ENCODE data around the gene CA10. TPM values are rescaled to one million over a fixed set of nuclear protein-coding genes. Genes with fewer than 3 reads are reported as not detected.

Gene CA10
- total RNA-seq, 1 experiment from 2014 or later = not detected

GRCh38 chr17:51850201-51850600 lies 308.3 kb downstream of the CA10 start:
- Histone ChIP-seq H3K79me2 (ENCODE audit: low read depth) (no peaks in the 10 kb centered on the region), H3K4me3 (no peak overlapping the region), H4K20me1 (ENCODE audit: insufficient read depth) (no peaks in the 10 kb centered on the region), H3F3A (ENCODE audit: insufficient read depth, low read depth) (no peaks in the 10 kb centered on the region), H3K4me2 (no peak overlapping the region), H2AFZ (no peak overlapping the region), H3K9me3 (ENCODE audit: insufficient read depth, low read depth) (no peaks in the 10 kb centered on the region), H3K36me3 (ENCODE audit: low read depth) (no peaks in the 10 kb centered on the region), H3K27me3 (ENCODE audit: insufficient read depth, low read depth) (no peaks in the 10 kb centered on the region), H3K27ac (no peak overlapping the region), H3K9me2 (ENCODE audit: insufficient read depth) (no peaks in the 10 kb centered on the region), H3K4me1 (replicated peaks; ENCODE audit: insufficient read depth) (no peaks in the 10 kb centered on the region)
- no TSS peak for BruUV-seq (replicated peaks)
- POLR2A ChIA-PET (ENCODE audit: unreplicated experiment) = no interaction called here
- no peak for TF ChIP-seq EZH2 (IDR thresholded peaks at IDR 0.05; ENCODE audit: low read depth)
- TF ChIP-seq CTCF (conservative IDR thresholded peaks at IDR 0.05) = no peak; the same call in 1 of the 2 replicates
- intact Hi-C loops (cut with micrococcal nuclease; ENCODE audit: unreplicated experiment) = no loop called here
- DNase-seq = no peak
- CTCF ChIA-PET = interaction anchor here (0.7 kb wide), 1 partner anchor 58 kb away, joined by 3 read pairs; no protein-coding TSS in a partner anchor

- H3K79me2 ChIP-seq (ENCODE audit: low read depth) = no peaks in the 10 kb centered on the region
- H2AFZ ChIP-seq = no peak overlapping the region
- ChIA-PET POLR2A (ENCODE audit: unreplicated experiment) (no interaction called here), CTCF (no interaction called here)
- H3K4me3 ChIP-seq = no peak overlapping the region
- no peaks in the 10 kb centered on the region for H3F3A ChIP-seq (ENCODE audit: insufficient read depth, low read depth)
- no peaks in the 10 kb centered on the region for H4K20me1 ChIP-seq (ENCODE audit: insufficient read depth)
- no peaks in the 10 kb centered on the region for H3K27me3 ChIP-seq (ENCODE audit: insufficient read depth, low read depth)
- H3K27ac ChIP-seq = no peak overlapping the region
- TF ChIP-seq EZH2 (IDR thresholded peaks at IDR 0.05; ENCODE audit: low read depth) = no peak
- TF ChIP-seq CTCF (conservative IDR thresholded peaks at IDR 0.05) = no peak
- no peak overlapping the region for H3K4me2 ChIP-seq
- H3K9me2 ChIP-seq (ENCODE audit: insufficient read depth) = no peaks in the 10 kb centered on the region
- no peak for DNase-seq
- H3K9me3 ChIP-seq (ENCODE audit: insufficient read depth, low read depth) = no peaks in the 10 kb centered on the region
- H3K36me3 ChIP-seq (ENCODE audit: low read depth) = no peaks in the 10 kb centered on the region
- no peaks in the 10 kb centered on the region for H3K4me1 ChIP-seq (replicated peaks; ENCODE audit: insufficient read depth)
- intact Hi-C loops (cut with micrococcal nuclease; ENCODE audit: unreplicated experiment) = no loop called here
- BruUV-seq (replicated peaks) = no TSS peak
These were observed 310.1 kb downstream of the CA10 start for GRCh38 chr17:51848451-51848850.

- Histone ChIP-seq H3K79me2 (ENCODE audit: low read depth) (no peaks in the 10 kb centered on the region), H3K9me2 (ENCODE audit: insufficient read depth) (no peaks in the 10 kb centered on the region), H3K4me3 (no peak overlapping the region), H3K27me3 (ENCODE audit: insufficient read depth, low read depth) (no peaks in the 10 kb centered on the region), H3K36me3 (ENCODE audit: low read depth) (no peaks in the 10 kb centered on the region), H3K4me2 (no peak overlapping the region), H4K20me1 (ENCODE audit: insufficient read depth) (no peaks in the 10 kb centered on the region), H2AFZ (no peak overlapping the region), H3F3A (ENCODE audit: insufficient read depth, low read depth) (no peaks in the 10 kb centered on the region), H3K9me3 (ENCODE audit: insufficient read depth, low read depth) (no peaks in the 10 kb centered on the region), H3K27ac (no peak overlapping the region), H3K4me1 (replicated peaks; ENCODE audit: insufficient read depth) (no peaks in the 10 kb centered on the region)
- no peak for DNase-seq
- ChIA-PET CTCF (no interaction called here), POLR2A (ENCODE audit: unreplicated experiment) (no interaction called here)
- TF ChIP-seq EZH2 (IDR thresholded peaks at IDR 0.05; ENCODE audit: low read depth) (no peak), CTCF (conservative IDR thresholded peaks at IDR 0.05) (no peak)
- intact Hi-C loops (cut with micrococcal nuclease; ENCODE audit: unreplicated experiment) = no loop called here
- no TSS peak for BruUV-seq (replicated peaks)
These were observed 311.9 kb downstream of the CA10 start for GRCh38 chr17:51846566-51846965.

Data from PC-9 (cell line).